Activated CD8-positive, alpha-beta memory T cell treated with anti-CD3 and anti-CD28 coated beads for 1 hour (primary cell): Measurements from ENCODE around the gene RFX8.
"Not testable (repeated sequence)": the region's sequence is repeated elsewhere in the genome, so short reads cannot be mapped to it uniquely, and the experiment has no call there.

Source experiments
- DNase-seq, 2 donors: peaks; one replicate each; pipeline ENCODE4 v3.0.0-alpha.2; 2020; ENCODE audit warnings: low read depth in 1 of 2; ENCODE audit errors: extremely low read depth in 1 of 2

Gene RFX8

GRCh38 chr2:101354420-101355311 lies 120.2 kb downstream of the RFX8 start:
- DNase-seq = no peak

DNA sequence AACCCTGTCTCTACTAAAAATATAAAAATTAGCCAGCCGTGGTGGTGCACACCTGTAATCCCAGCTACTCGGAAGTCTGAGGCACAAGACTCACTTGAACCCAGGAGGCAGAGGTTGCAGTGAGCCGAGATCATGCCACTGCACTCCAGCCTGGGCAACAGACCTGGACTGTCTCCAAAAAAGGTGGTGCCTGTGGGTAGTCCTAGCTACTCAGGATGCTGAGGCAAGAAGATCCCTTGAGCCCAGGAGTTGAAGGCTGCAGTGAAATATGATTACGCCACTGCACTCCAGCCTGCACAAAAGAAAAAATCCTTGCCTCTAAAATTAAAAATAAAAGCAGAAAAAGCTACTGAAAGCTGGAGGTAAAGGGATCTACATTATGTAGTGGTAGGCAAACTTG lies 122.3 kb downstream of the RFX8 start:
- DNase-seq = not testable (repeated sequence)

DNA sequence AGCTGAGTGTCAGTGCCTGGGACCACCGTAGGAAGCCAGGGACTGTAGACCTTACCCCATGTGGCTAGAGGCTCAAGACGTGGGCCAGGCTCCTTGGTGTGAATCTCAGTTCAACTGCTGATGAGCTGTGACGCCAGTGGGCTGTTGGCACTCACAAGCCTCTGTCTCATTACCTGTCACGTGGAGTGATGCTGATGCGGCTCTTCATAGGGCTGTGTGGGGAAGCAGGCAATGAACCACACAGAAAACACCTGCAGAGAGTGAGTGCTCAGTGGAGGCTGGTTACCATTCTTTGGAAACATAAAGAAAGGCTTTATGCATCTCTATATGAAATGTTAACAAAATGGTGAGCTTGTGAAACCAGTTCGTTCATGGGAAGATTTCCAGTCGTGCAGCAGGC lies 123.7 kb downstream of the RFX8 start:
- no peak for DNase-seq

DNA sequence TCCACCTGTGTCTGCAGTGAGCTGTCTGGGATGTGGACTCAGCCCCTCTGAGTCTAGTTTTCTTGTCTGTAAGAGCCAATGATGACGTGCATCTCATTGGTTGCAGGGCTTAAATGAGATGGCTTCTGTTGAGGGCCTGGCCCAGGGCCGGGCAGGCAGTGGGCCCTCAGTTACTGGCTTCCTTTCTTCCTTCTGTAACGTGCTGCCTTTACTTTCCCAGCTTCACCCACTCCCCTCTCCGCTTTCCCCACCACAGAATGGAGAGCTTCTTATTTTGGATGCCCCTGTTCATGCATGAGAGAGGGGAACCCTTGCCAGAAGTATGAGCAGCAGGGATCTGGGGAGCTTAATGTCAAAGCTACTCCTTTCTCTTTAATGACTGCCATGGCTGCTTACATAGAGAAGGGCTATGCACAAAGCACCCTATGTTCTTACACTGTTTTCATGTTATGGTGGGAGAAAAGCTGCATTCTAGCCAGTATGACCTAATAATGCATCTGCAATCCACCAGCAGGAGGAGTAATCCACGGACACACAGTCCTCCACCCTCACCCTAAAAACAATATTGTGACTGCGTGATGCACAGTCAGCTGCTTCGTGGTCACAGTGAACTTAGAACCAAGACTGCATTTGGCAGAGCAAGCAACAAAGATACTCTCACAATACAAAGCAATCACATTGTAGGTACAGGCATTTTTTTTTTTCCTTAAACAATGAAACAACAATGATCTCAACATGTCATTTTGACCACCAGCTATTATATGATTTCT lies 124.8 kb downstream of the RFX8 start:
- no peak for DNase-seq

DNA sequence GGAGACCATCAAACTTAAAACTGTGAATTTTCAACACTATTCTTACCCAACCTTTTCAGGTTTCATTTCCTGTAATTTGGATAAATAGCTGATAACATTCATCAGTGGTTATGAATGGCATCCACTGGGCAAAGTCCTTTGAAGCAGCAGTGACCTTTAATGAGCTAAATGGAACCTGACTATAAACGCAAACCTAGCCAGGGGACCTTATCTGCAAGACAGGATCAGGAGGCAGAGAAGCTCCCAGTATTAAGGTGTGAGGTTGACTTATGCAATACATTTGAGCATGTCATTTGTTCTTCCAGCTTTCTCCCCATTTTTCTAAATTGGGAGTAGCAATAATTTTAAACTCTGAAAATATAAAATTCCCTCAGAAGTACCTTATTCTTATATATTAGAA lies 126.0 kb downstream of the RFX8 start:
- no peak for DNase-seq
